Measurements from ENCODE around the gene COQ9.

The COQ9 gene

DNA sequence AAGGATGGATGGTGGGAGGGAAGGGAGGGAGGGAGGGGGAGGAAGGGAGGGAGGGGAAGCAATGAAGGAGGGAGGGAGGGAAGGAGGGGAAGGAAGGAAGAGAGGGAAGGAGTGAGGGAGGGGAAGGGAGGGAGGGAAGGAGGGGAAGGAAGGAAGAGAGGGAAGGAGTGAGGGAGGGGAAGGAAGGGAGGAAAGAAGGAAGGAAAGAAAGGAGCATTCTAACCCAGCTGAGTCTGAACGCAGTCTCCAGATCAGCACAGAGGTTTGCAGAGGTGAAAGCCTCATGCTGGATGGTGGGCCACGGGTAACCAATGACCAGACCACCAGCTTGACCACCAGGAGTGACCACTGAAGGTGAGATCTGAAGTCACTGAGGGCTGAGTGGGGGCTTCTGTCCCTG, 24.1 kb upstream of the COQ9 start:
- TF ChIP-seq ZBTB7A (IDR thresholded peaks at IDR 0.05; ENCODE audit: low read depth) (no peak), YY1 (IDR thresholded peaks at IDR 0.05; ENCODE audit: low read depth) (no peak), TEAD4 (IDR thresholded peaks at IDR 0.05) (no peak), CREB1 (IDR thresholded peaks at IDR 0.05; ENCODE audit: low read depth) (no peak), TAF1 (IDR thresholded peaks at IDR 0.05; ENCODE audit: low read depth) (no peak), TCF12 (IDR thresholded peaks at IDR 0.05; ENCODE audit: low read depth) (no peak), EP300 (IDR thresholded peaks at IDR 0.05; ENCODE audit: borderline replicate concordance) (no peak), REST (IDR thresholded peaks at IDR 0.05; ENCODE audit: low read depth) (no peak), CEBPB (IDR thresholded peaks at IDR 0.05) (no peak), FOXM1 (IDR thresholded peaks at IDR 0.05; ENCODE audit: borderline replicate concordance, low read depth) (no peak), RAD21 (IDR thresholded peaks at IDR 0.05; ENCODE audit: low read depth) (no peak), NFIC (IDR thresholded peaks at IDR 0.05) (no peak), EGR1 (IDR thresholded peaks at IDR 0.05) (no peak)
- TF ChIP-seq, protein P1, sequence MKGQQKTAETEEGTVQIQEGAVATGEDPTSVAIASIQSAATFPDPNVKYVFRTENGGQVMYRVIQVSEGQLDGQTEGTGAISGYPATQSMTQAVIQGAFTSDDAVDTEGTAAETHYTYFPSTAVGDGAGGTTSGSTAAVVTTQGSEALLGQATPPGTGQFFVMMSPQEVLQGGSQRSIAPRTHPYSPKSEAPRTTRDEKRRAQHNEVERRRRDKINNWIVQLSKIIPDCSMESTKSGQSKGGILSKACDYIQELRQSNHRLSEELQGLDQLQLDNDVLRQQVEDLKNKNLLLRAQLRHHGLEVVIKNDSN (IDR thresholded peaks at IDR 0.05): no peak
- TF ChIP-seq, protein P2, sequence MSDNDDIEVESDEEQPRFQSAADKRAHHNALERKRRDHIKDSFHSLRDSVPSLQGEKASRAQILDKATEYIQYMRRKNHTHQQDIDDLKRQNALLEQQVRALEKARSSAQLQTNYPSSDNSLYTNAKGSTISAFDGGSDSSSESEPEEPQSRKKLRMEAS (IDR thresholded peaks at IDR 0.05): no peak

DNA sequence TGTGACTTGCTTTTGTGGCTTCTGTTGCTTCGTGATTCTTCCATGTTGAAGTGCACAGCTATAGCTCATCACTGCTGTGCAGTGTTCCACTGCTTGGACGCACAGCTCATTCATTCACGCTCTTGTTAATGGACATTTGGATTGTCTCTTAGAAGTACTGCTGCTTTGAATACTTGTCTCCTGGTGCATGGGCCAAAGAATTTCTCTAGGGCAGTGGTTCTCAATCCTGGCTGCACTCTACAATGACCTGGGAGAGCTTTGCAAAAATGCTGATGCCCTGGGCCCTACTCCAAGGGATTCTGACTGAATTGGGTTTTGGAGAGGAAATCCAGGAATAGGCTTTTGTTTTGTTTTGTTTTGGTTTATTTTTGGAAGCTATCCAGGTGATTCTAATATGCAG, 22.7 kb upstream of the COQ9 start:
- TF ChIP-seq FOXM1 (IDR thresholded peaks at IDR 0.05; ENCODE audit: borderline replicate concordance, low read depth): no peak
- no peak for TF ChIP-seq REST (IDR thresholded peaks at IDR 0.05; ENCODE audit: low read depth)
- TF ChIP-seq RAD21 (IDR thresholded peaks at IDR 0.05; ENCODE audit: low read depth): no peak
- no peak for TF ChIP-seq EGR1 (IDR thresholded peaks at IDR 0.05)
- TF ChIP-seq, protein P1 (IDR thresholded peaks at IDR 0.05): no peak

DNA sequence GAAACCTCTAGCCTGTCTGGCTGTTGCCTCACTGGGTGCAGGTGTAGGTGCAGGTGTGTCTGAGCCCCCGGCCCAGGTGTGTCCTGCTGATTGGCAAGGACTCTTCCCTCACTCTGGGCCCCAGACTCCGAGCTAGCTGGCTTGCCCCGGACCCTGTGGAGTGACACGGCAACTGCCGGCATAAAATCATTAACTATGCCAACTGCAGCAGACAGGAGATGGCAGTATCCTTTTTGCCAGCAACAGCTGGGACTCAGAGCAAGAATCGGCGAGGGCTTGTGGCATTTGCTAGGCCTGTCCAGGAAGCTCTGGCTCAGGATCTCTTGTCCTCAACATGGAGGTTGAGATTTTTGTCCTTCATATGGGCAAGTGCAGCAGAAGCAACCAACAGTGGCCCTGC, 20.9 kb upstream of the COQ9 start:
- TF ChIP-seq EGR1 (IDR thresholded peaks at IDR 0.05) (no peak), TEAD4 (IDR thresholded peaks at IDR 0.05) (no peak), FOXM1 (IDR thresholded peaks at IDR 0.05; ENCODE audit: borderline replicate concordance, low read depth) (no peak), EP300 (IDR thresholded peaks at IDR 0.05; ENCODE audit: borderline replicate concordance) (no peak), NFIC (IDR thresholded peaks at IDR 0.05) (no peak), TAF1 (IDR thresholded peaks at IDR 0.05; ENCODE audit: low read depth) (no peak), CEBPB (IDR thresholded peaks at IDR 0.05) (no peak), YY1 (IDR thresholded peaks at IDR 0.05; ENCODE audit: low read depth) (no peak), TCF12 (IDR thresholded peaks at IDR 0.05; ENCODE audit: low read depth) (no peak), REST (IDR thresholded peaks at IDR 0.05; ENCODE audit: low read depth) (no peak), CREB1 (IDR thresholded peaks at IDR 0.05; ENCODE audit: low read depth) (no peak), ZBTB7A (IDR thresholded peaks at IDR 0.05; ENCODE audit: low read depth) (no peak)
- TF ChIP-seq, protein P1 (IDR thresholded peaks at IDR 0.05): no peak
- TF ChIP-seq, protein P2 (IDR thresholded peaks at IDR 0.05): no peak

- TF ChIP-seq CREB1 (IDR thresholded peaks at IDR 0.05; ENCODE audit: low read depth) (no peak), REST (IDR thresholded peaks at IDR 0.05; ENCODE audit: low read depth) (no peak), TEAD4 (IDR thresholded peaks at IDR 0.05) (no peak), NFIC (IDR thresholded peaks at IDR 0.05) (no peak), FOXM1 (IDR thresholded peaks at IDR 0.05; ENCODE audit: borderline replicate concordance, low read depth) (no peak), EGR1 (IDR thresholded peaks at IDR 0.05) (no peak), TAF1 (IDR thresholded peaks at IDR 0.05; ENCODE audit: low read depth) (no peak), CEBPB (IDR thresholded peaks at IDR 0.05) (no peak), EP300 (IDR thresholded peaks at IDR 0.05; ENCODE audit: borderline replicate concordance) (no peak), RAD21 (IDR thresholded peaks at IDR 0.05; ENCODE audit: low read depth) (no peak)
- TF ChIP-seq, protein P2 (IDR thresholded peaks at IDR 0.05): no peak
Measured at GRCh38 chr16:57427307-57427706, 20.0 kb upstream of the COQ9 start.

Data from Ishikawa (cell line).